Cardiac fibroblast (primary cell): ENCODE measurements around the gene UFSP1.
A peak's percentile ranks its signal among the peaks of the same experiment; 100 is the strongest.

Experiments
- DNase-seq, 2 donors: peaks; one replicate each; pipeline versions ENCODE4 v3.0.0 to v3.0.0-alpha.2; 2010; ENCODE audit warnings: low read depth in 2 of 2
- H3K4me3 ChIP-seq, 2 donors: replicated peaks in 1 of 2; 1 replicate in 1 of 2; 2 replicates in 1 of 2; pipeline ENCODE4 v1.5.1; 2011; ENCODE audit warnings: low read depth in 2 of 2, low read length in 2 of 2, mild to moderate bottlenecking in 2 of 2, moderate library complexity in 1 of 2
- CTCF ChIP-seq: IDR thresholded peaks from one replicate; pipeline ENCODE4 v1.5.1; 2011; ENCODE audit warnings: low read depth, mild to moderate bottlenecking, low read length, inconsistent platforms

UFSP1 gene

GRCh38 chr7:100879685-100880261 lies 9.7 kb downstream of the UFSP1 start:
- no peak overlapping the region for H3K4me3 ChIP-seq
- DNase-seq: no peak
- TF ChIP-seq CTCF: no peak

GRCh38 chr7:100878685-100879084 lies 10.8 kb downstream of the UFSP1 start:
- H3K4me3 ChIP-seq: no peak overlapping the region
- DNase-seq: no peak
- TF ChIP-seq CTCF: no peak

GRCh38 chr7:100878013-100878412 lies 11.5 kb downstream of the UFSP1 start:
- no peak overlapping the region for H3K4me3 ChIP-seq
- TF ChIP-seq CTCF: no peak
- no peak for DNase-seq

- peak overlapping the region; percentile 89 to 95 for H3K4me3 ChIP-seq
- TF ChIP-seq CTCF: no peak
- DNase-seq: no peak
Measured at GRCh38 chr7:100875356-100875751, 14.2 kb downstream of the UFSP1 start.

GRCh38 chr7:100874577-100875355 lies 14.7 kb downstream of the UFSP1 start, which contains the start of gene SRRT:
TSS of gene SRRT (plus strand) at chr7:100875103. CDS start at chr7:100875591, 488 bp downstream.
- TF ChIP-seq CTCF: peak; percentile 44
- peak within 1 kb of the TSS; percentile 89 to 95 for H3K4me3 ChIP-seq
- DNase-seq: peak; percentile 99

GRCh38 chr7:100874300-100874576 lies 15.3 kb downstream of the UFSP1 start:
- no peak for DNase-seq
- TF ChIP-seq CTCF: no peak
- H3K4me3 ChIP-seq: peak overlapping the region; percentile 89 to 95
